ENCODE measurements around the gene COL17A1.

DNA sequence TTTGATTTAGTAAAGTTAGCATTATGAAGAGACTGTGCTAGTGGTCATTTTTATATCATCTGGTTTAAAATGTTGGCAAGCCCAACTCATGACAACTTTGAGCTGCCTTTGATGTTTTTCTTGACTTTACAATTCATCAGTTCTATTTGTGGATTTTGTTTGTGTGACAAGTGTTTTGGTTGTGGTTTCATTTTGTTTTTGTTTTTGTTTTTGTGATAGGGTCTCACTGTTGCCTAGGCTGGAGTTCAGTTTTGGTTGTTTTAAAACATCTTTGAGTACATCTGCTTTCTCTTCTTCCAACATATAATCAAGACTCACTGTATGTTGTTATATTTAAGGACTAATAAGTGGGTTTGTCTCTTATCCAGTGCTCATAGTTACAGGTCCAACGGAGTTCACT lies 18.7 kb upstream of the COL17A1 start:
- TF ChIP-seq, protein P1, sequence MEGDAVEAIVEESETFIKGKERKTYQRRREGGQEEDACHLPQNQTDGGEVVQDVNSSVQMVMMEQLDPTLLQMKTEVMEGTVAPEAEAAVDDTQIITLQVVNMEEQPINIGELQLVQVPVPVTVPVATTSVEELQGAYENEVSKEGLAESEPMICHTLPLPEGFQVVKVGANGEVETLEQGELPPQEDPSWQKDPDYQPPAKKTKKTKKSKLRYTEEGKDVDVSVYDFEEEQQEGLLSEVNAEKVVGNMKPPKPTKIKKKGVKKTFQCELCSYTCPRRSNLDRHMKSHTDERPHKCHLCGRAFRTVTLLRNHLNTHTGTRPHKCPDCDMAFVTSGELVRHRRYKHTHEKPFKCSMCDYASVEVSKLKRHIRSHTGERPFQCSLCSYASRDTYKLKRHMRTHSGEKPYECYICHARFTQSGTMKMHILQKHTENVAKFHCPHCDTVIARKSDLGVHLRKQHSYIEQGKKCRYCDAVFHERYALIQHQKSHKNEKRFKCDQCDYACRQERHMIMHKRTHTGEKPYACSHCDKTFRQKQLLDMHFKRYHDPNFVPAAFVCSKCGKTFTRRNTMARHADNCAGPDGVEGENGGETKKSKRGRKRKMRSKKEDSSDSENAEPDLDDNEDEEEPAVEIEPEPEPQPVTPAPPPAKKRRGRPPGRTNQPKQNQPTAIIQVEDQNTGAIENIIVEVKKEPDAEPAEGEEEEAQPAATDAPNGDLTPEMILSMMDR (conservative IDR thresholded peaks at IDR 0.05) = no peak
- TF ChIP-seq ZFX (IDR thresholded peaks at IDR 0.05) = no peak
